Neural cell (in vitro differentiated cells): ENCODE measurements around the gene ANKRD49.

Experiments used
- EP300 ChIP-seq: fragments of 450-650 bp; conservative IDR thresholded peaks from 2 replicates; pipeline ENCODE4 v1.6.1; 2014; ENCODE audit warnings: antibody characterized with exemption, mild to moderate bottlenecking, moderate library complexity; ENCODE audit not compliant: poor library complexity, severe bottlenecking
- TF ChIP-seq, protein P1 (sequence below): fragments of 450-650 bp; IDR thresholded peaks from 2 replicates; pipeline ENCODE4 v1.5.1; 2014; ENCODE audit warnings: antibody characterized with exemption, mild to moderate bottlenecking, moderate library complexity; ENCODE audit not compliant: poor library complexity, severe bottlenecking

DNA sequence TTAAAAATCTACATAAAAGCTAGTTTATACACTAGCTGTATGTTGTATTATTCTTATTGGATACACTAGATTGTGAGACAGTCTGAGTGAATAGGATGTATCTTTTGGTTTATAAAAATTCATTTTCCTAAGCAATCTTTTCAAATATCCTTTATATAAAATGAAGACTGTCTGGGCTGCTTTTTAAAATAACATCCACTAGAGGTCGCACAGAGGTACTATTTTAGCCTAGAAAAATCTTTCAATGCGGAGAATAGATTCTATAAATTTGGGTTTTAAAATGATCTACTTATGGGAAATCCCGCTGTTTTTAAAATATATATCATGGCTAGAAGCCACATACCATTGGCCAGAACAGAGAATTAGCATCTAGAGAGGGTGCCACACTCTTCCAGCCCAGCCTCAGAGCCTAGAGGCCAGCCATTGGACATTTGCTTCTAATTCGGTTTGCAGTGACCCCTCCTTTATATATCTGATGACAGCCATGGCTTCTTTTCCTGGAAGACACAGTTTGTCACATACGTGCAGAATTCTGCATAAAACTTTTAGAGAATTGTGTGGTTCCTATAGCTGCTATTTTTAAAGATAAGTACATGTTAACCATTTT, 25.8 kb downstream of the ANKRD49 start:
- TF ChIP-seq EP300 = no peak
- TF ChIP-seq, protein P1, sequence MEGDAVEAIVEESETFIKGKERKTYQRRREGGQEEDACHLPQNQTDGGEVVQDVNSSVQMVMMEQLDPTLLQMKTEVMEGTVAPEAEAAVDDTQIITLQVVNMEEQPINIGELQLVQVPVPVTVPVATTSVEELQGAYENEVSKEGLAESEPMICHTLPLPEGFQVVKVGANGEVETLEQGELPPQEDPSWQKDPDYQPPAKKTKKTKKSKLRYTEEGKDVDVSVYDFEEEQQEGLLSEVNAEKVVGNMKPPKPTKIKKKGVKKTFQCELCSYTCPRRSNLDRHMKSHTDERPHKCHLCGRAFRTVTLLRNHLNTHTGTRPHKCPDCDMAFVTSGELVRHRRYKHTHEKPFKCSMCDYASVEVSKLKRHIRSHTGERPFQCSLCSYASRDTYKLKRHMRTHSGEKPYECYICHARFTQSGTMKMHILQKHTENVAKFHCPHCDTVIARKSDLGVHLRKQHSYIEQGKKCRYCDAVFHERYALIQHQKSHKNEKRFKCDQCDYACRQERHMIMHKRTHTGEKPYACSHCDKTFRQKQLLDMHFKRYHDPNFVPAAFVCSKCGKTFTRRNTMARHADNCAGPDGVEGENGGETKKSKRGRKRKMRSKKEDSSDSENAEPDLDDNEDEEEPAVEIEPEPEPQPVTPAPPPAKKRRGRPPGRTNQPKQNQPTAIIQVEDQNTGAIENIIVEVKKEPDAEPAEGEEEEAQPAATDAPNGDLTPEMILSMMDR = peak; percentile 74
